ENCODE data around the gene SUPT4H1.
A peak's percentile ranks its signal among the peaks of the same experiment; 100 is the strongest.
"Not testable (repeated sequence)": the region's sequence is repeated elsewhere in the genome, so short reads cannot be mapped to it uniquely, and the experiment has no call there.

The SUPT4H1 gene

GRCh38 chr17:58362368-58363014 is 10.5 kb upstream of the SUPT4H1 start:
- no peak for DNase-seq

GRCh38 chr17:58360296-58361063 is 8.5 kb upstream of the SUPT4H1 start:
- DNase-seq, result no peak

GRCh38 chr17:58358408-58359172 is 6.6 kb upstream of the SUPT4H1 start:
- DNase-seq, result no peak

GRCh38 chr17:58357312-58358297 is 5.6 kb upstream of the SUPT4H1 start:
- DNase-seq, result no peak

GRCh38 chr17:58356231-58356630 is 4.2 kb upstream of the SUPT4H1 start:
- no peak for DNase-seq

- DNase-seq, result no peak
Measured at GRCh38 chr17:58354541-58355216, 2.7 kb upstream of the SUPT4H1 start.

GRCh38 chr17:58353389-58353825 is 1.4 kb upstream of the SUPT4H1 start:
- no peak for DNase-seq

- peak; percentile 66 for DNase-seq
Measured at GRCh38 chr17:58352596-58353388, 791 bp upstream of the SUPT4H1 start.

- DNase-seq, result no peak
Measured at GRCh38 chr17:58351182-58351581, 819 bp downstream of the SUPT4H1 start.

GRCh38 chr17:58348038-58348437 is 4.0 kb downstream of the SUPT4H1 start:
- no peak for DNase-seq

GRCh38 chr17:58345500-58345899 is 6.5 kb downstream of the SUPT4H1 start:
- DNase-seq, result no peak

GRCh38 chr17:58344791-58345157 is 7.2 kb downstream of the SUPT4H1 start:
- no peak for DNase-seq

GRCh38 chr17:58344047-58344790 is 7.8 kb downstream of the SUPT4H1 start:
- DNase-seq, result no peak

- DNase-seq, result no peak
Measured at GRCh38 chr17:58343131-58343530, 8.9 kb downstream of the SUPT4H1 start.

GRCh38 chr17:58341861-58342475 is 10.0 kb downstream of the SUPT4H1 start:
- DNase-seq, result no peak

GRCh38 chr17:58341136-58341860 is 10.7 kb downstream of the SUPT4H1 start:
- not testable (repeated sequence) for DNase-seq

- DNase-seq, result no peak
Measured at GRCh38 chr17:58340405-58340876, 11.6 kb downstream of the SUPT4H1 start.

- DNase-seq, result no peak
Measured at GRCh38 chr17:58339755-58340404, 12.1 kb downstream of the SUPT4H1 start.
